Endothelial cell (in vitro differentiated cells): Measurements from ENCODE around the gene PRAME. TPM values are rescaled to one million over a fixed set of nuclear protein-coding genes. Genes with fewer than 3 reads are reported as not detected.

Source experiments
- DNase-seq: peaks from one replicate; pipeline ENCODE4 v3.0.0; 2021; ENCODE audit warnings: low spot score
- H3K27ac Mint-ChIP-seq: one replicate; pipeline ENCODE4 v1.8.0; 2021; ENCODE audit warnings: mixed read lengths, inconsistent platforms; ENCODE audit not compliant: unreplicated experiment
- H3K27me3 Mint-ChIP-seq: one replicate; pipeline ENCODE4 v1.8.0; 2021; ENCODE audit warnings: mild to moderate bottlenecking, moderate library complexity, mixed read lengths, inconsistent platforms; ENCODE audit not compliant: unreplicated experiment
- H3K36me3 Mint-ChIP-seq: one replicate; pipeline ENCODE4 v1.8.0; 2021; ENCODE audit warnings: mild to moderate bottlenecking, low read depth, mixed read lengths, inconsistent platforms; ENCODE audit not compliant: unreplicated experiment
- H3K4me1 Mint-ChIP-seq: one replicate; pipeline ENCODE4 v1.8.0; 2021; ENCODE audit warnings: mild to moderate bottlenecking, mixed read lengths, inconsistent platforms; ENCODE audit not compliant: unreplicated experiment
- H3K4me3 Mint-ChIP-seq: one replicate; pipeline ENCODE4 v1.8.0; 2021; ENCODE audit warnings: mild to moderate bottlenecking, mixed read lengths, inconsistent platforms; ENCODE audit not compliant: unreplicated experiment
- H3K9me3 Mint-ChIP-seq: one replicate; pipeline ENCODE4 v1.8.0; 2021; ENCODE audit warnings: mixed read lengths, inconsistent platforms; ENCODE audit not compliant: unreplicated experiment
- total RNA-seq: library from RNA; stranded (reverse); fragmentation: NEBNext Ultra II Directional; extraction: Animal tissue kit (Norgen Biotek cat#: 25700); gene quantifications from one replicate; pipeline ENCODE4 v1.2.1, GENCODE V29; 2021; ENCODE audit not compliant: unreplicated experiment
- TF ChIP-seq, protein P1 (sequence below): fragments of 200-600 bp; sonication (generic); IDR thresholded peaks from one replicate; pipeline ENCODE4 v1.5.0; 2021; ENCODE audit warnings: antibody characterized with exemption; ENCODE audit not compliant: unreplicated experiment

PRAME gene
- total RNA-seq, 1 donor from 2014 or later = not detected

DNA sequence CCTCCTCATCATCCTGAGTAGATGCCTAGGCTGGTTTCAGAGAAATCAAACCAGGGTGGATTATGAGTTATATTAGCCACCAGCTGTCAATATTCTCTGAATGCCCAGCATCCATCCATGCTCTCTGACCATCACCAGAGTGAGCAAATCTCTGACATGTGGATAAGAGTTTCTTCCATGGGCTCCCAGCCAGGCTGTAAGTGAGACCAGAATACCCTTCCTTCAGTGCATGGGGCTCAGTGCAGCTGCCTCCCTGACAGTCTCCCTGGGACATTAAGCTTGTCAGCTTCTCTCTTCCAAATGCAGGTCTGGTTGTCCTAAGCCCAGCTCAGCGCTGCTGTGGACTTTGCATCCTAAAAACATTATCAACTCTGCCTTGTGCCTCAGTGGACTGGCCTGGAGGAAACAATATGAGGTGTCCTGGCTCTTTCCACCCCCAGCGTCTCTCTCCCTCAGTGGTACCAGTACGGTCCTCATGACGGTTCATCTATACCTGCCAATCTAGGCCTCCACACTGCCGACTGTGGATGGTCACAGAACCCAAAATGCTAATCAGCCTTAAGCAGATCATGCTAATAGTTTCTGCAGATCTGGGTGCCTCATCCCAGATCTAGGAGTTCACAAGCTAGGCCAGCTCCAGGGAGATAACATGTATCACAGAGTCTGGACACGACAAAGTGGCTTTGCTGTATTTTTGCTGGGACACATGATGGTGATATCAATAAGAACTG, 41.6 kb upstream of the PRAME start:
- Mint-ChIP-seq H3K9me3 (no peaks in the 10 kb centered on the region), H3K4me1 (no peaks in the 10 kb centered on the region), H3K27me3 (peaks cover 4% of the 10 kb centered on the region), H3K36me3 (no peaks in the 10 kb centered on the region), H3K27ac (no peak overlapping the region), H3K4me3 (no peak overlapping the region)
- TF ChIP-seq, protein P1, sequence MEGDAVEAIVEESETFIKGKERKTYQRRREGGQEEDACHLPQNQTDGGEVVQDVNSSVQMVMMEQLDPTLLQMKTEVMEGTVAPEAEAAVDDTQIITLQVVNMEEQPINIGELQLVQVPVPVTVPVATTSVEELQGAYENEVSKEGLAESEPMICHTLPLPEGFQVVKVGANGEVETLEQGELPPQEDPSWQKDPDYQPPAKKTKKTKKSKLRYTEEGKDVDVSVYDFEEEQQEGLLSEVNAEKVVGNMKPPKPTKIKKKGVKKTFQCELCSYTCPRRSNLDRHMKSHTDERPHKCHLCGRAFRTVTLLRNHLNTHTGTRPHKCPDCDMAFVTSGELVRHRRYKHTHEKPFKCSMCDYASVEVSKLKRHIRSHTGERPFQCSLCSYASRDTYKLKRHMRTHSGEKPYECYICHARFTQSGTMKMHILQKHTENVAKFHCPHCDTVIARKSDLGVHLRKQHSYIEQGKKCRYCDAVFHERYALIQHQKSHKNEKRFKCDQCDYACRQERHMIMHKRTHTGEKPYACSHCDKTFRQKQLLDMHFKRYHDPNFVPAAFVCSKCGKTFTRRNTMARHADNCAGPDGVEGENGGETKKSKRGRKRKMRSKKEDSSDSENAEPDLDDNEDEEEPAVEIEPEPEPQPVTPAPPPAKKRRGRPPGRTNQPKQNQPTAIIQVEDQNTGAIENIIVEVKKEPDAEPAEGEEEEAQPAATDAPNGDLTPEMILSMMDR = no peak
- no peak for DNase-seq

DNA sequence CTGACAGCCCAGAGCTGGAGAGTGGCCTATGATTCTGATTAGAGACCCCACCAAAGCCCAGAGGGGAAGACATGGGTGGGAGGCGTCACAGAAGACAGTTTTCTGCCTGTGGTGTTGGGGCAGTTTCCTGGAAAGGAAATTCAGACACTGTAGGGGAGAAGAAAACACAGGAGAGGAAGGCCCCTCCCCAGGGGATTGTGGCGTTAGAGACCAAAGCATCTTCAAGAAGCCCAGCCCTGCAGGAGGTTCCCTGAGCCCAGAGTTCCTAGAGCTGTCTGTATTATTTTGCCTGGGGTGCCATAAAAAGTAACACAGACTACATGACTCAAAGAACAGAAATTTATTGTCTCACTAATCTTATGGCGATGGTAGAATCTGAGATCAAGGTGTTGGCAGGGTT, 40.2 kb upstream of the PRAME start:
- H3K36me3 Mint-ChIP-seq = no peaks in the 10 kb centered on the region
- H3K9me3 Mint-ChIP-seq = no peaks in the 10 kb centered on the region
- H3K27me3 Mint-ChIP-seq = peaks cover 7% of the 10 kb centered on the region
- no peaks in the 10 kb centered on the region for H3K4me1 Mint-ChIP-seq
- H3K4me3 Mint-ChIP-seq = no peak overlapping the region
- no peak overlapping the region for H3K27ac Mint-ChIP-seq
- DNase-seq = no peak
- TF ChIP-seq, protein P1 = no peak

DNA sequence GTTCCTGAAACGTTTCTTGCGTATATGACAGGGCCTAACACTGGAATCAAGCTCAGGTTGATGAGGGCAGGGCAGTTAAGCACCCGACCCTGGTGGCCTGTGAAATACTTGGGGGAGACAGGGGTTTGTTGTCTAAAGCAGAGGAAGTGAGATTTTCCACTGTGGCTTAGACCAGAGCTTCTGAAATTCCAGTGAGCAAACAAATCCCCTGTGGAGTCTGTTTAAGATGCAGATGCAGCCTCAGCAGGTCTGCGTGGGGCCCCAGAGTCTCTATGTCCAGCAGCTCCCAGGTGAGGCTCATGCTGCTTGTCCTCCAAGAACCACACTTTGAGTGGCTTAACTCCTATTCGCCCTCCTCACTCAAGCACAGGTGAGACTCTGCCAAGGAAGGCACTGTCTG, 39.1 kb upstream of the PRAME start:
- TF ChIP-seq, protein P1 = no peak
- Mint-ChIP-seq H3K4me1 (peaks cover 2% of the 10 kb centered on the region), H3K9me3 (no peaks in the 10 kb centered on the region), H3K27me3 (peaks cover 7% of the 10 kb centered on the region), H3K4me3 (no peak overlapping the region), H3K27ac (no peak overlapping the region), H3K36me3 (no peaks in the 10 kb centered on the region)
- no peak for DNase-seq

DNA sequence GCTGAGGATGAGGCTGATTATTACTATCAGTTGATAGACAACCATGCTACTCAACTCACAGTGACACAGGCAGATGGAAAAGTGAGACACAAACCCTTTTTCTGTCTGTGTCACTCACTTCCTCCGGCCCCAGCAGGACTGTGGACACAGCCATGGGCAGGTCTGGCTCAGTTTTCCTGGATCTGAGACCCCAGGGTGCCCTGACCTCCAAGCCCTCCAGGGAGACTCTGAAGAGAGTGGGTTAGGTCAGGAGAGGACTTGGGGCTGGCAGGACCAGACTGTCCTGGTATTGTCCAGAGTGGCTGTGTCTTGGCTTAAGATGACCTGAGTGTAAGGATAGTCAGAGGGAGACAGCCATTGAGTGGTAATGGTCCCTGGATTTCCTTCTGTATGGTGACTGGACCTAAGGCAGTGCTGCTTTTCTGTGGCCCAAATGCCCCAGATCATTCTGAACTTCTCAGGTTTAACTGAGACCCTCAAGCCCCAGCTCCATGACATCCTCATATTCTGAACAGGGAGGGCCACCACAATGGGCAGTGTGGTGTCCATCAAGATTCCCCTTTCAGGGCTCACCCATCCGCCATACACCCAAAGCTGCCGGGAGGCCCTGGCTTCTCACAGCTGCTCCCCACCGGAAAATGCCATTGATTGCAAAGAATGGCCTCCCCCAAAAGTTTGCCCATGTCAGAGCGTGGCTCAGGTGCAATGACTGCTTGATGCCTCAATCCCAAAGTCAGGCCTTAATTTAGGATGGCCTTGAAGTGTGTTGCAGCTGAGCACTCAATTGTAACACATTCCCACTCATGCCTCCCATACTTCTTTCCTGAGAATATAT, 36.2 kb upstream of the PRAME start:
- H3K4me1 Mint-ChIP-seq = peaks cover 2% of the 10 kb centered on the region
- H3K4me3 Mint-ChIP-seq = no peak overlapping the region
- TF ChIP-seq, protein P1 = no peak
- DNase-seq = no peak
- H3K36me3 Mint-ChIP-seq = no peaks in the 10 kb centered on the region
- H3K27me3 Mint-ChIP-seq = peaks cover 7% of the 10 kb centered on the region
- H3K27ac Mint-ChIP-seq = no peak overlapping the region
- no peaks in the 10 kb centered on the region for H3K9me3 Mint-ChIP-seq
